ENCODE data around the gene FLNB.
"Not testable (repeated sequence)": the region's sequence is repeated elsewhere in the genome, so short reads cannot be mapped to it uniquely, and the experiment has no call there.

The FLNB gene

GRCh38 chr3:58055314-58055713, 47.1 kb downstream of the FLNB start:
- DNase-seq (ENCODE audit: low spot score) = no peak

- DNase-seq (ENCODE audit: low spot score) = not testable (repeated sequence)
Observed at GRCh38 chr3:58055891-58056290, 47.7 kb downstream of the FLNB start.

- no peak for DNase-seq (ENCODE audit: low spot score)
Observed at GRCh38 chr3:58058361-58059263, 50.4 kb downstream of the FLNB start.

DNA sequence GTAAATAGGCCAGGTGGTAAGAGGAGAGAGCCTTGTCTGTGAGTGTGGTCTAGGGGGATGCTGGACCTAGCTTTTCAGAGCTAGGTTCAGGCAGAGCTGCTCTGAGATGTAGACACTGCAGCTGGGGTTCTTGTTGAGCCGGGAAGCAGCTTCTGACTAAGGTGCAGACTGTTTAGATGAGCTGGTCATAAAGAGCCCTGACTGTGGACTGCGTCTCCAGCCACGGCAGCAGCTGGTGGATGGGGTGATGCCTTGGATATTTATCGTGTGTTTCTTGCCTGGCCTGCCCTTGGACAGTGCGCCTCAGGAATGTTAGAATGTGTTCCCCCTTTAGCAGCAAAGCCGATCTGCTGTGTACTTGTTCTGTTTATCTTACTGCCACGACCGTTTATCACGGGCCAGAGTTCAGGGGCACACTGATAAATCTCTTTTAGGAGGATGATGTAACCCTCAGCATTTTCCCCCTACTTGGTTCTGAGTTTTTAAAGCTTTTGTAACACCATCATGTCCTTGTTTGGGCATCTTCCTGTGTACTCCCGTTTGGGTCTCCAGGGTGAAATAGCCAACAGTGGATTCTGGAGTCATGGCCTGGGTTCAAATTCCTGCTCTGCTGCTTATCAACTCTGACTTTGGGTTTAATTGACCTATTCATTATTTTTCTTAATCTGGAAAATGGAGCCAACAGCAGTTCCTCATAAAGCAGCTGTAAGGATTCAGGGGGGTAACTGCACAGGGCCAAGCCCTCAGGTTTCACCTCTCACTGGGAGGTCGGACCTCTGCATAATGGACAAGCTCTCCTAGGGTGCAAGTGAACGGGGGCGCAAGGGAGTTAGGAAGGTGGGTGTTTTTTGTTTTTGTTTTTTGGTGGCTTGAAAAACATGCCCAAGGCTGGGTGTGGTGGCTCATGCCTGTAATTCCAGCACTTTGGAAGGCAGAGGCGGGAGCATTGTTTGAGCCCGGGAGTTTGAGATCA, 51.4 kb downstream of the FLNB start:
- no peak for DNase-seq (ENCODE audit: low spot score)

DNA sequence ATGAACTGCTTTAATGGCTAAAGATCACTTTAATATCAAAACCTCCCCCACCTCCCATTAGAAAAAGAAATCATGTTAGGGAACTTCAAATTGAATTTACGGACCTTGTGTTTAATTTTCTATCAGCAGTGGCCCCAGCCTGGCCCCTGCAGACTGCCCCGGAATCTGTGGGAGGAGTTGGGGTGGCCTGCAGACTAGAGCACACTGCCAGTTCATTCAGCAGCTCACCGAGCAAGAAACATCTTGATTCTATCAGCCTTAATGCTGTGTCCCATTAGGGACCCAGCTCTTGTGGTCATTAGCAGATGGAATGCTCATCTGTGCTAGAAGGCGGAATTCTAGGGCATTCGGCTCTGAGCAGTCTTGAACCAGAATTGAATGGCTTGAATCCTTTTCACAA, 54.2 kb downstream of the FLNB start:
- DNase-seq (ENCODE audit: low spot score) = no peak

DNA sequence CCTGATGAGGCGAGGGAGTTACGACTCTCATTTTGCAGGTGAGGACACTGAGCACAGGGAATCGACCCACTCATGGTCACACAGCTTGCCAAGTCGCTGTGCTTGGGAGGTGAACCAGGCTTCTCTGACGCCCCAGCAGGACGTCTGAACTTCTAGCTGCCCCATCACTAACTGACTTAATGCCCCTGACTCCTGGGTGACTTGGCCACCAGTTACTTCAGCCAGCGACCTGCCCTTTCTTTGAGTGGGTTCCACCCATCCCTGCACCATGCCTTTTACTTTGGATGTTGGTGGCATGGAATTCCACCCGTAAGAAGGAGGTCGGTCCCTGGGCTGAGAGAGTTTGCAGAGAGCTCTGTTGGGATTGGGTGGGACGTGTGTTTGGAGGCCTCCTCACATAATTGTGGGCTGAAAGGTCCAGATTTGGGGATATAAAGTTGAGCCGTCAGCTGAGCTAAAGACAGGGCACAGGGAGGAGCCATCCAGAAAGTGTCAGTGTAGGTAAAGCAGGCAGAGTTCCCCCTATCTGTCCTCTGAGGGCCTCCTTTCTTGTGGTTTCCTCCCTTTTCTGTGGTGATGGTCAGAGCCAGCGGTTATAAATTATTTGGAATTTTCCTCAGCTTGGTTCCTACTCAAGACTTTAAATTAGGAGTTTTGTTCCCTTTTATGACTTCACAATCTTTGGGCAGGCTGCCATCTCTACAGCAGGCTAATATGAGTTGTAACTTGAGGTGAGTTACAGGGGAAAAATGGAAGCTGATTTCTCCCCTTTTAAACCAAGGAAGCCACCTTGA, 55.0 kb downstream of the FLNB start:
- no peak for DNase-seq (ENCODE audit: low spot score)

GRCh38 chr3:58064923-58065638, 56.9 kb downstream of the FLNB start:
- DNase-seq (ENCODE audit: low spot score) = no peak

DNA sequence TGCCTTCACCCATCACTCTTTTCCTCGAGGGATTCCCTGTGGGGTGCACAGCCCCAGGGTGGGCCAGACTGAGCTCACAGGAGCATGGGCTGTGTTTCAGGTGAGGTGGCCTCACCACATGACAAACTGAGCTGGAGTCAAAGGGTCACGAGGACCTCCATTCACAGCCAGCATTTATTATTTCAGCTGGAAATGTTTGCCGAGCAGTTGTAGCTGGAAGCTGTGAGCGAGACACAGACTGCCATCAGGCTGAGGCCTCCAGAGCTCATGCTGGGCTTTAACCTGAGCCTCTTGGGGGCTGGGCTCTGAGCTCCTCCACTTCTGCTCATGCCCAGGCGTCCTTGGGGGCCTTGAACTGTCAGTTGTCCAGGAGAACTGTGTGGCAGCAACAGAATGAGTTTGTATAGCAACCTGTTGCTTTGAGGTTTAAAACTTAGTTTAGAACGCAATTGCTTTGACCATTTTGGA, 57.5 kb downstream of the FLNB start:
- no peak for DNase-seq (ENCODE audit: low spot score)

DNA sequence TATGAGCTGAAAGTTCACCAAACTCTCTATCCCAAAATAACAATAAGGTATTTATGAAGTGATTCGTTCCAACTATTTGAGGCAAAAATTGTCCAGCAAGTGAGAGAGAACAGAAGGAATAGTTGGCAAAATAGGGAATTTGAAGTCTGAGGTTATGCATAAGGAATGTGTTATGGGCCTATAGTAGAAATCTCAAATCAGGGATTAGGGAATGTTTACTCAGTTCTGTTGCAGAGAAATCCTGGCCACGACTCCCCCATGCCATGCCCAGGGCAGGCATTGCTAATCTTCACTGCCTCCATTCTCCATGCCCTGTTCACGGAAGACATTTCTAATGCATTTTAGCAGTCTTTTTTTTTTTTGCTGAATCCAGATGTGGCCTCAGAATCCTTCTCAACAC, 58.6 kb downstream of the FLNB start:
- DNase-seq (ENCODE audit: low spot score) = no peak

DNA sequence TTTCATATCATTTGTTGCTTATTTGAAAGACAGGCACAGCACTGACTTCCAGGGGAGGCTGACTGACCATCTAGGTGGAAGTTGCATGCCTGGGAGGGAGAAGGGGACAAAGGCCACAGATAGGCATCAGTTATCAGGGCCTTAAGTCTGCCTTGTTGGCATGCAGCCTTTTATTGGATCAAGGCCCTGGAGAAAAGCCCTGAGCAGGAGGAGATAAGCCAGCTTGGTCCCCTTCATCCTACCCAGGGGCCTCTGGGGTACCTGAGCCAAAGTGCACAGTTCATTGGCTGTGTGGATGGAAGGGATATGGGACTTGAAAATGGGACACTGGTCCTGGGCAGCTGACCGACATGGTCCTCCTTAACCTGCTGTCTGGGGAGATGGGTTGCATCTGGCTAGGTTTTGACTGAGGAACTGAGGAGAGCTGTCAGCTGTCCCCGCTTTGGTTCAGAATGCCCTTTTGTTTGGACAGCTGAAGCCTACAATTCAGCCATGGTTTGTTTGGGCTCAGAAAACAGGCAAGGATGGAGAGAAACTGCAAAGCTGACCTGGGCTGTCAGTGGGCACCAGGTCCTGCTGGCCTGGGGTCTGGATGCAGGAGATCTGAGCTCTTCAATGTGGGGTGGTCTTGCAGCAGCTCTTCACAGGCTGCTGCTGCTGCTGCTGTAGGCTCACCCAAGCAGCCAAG, 60.0 kb downstream of the FLNB start:
- DNase-seq (ENCODE audit: low spot score) = no peak

- DNase-seq (ENCODE audit: low spot score) = no peak
Observed at GRCh38 chr3:58071480-58071971, 63.3 kb downstream of the FLNB start.

DNA sequence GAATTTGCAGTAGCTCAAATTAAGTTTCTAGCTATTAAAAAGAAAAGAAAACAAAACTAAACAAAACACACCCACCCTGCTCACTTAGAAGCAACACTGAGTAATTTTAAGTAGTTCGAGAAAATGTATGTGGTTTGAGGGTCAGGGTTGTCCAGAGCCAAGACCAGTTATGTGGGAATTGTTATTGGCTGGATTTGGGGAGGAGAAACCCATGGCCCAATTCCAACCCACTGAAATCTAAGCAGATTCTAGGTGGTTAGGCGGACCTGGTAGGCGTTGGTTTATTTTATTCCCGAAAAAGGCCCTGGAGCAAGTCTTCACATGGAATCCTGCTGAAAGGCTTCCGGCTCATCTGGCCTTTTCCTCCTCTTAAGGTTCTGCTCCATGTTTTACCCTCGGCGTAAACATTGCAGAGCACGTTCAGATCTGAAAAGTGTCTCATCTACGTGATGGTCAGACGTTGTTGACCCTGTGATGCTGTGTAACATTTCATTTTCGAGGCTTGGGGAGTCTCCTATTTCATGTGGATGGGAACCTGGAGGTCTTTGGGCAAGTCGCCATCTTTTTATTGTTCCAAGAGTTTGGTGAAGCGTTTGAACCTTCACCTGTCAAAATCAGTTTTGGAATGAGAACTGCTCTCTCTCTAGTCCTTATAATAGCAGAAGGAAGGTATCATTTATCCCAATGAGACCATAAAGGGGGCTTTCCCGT, 64.0 kb downstream of the FLNB start:
- no peak for DNase-seq (ENCODE audit: low spot score)

DNA sequence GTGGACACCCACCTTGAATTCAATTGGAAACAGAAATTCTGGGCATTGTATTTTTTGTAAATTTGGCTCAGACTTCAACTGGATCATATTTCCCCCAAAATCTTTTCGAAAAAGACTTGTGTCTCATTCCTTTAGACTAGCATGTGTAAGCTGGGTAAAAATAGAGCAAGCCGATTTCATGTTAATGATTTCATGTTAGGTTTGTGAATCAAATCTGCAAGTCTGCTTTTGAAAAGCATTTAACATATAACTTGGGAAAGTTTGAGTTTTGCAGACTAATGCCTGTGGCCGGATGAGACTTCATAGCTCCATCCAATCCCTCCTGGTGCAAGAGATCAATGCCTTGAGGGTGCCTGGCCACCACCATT, 64.5 kb downstream of the FLNB start:
- no peak for DNase-seq (ENCODE audit: low spot score)

- no peak for DNase-seq (ENCODE audit: low spot score)
Observed at GRCh38 chr3:58073301-58074108, 65.3 kb downstream of the FLNB start.

DNA sequence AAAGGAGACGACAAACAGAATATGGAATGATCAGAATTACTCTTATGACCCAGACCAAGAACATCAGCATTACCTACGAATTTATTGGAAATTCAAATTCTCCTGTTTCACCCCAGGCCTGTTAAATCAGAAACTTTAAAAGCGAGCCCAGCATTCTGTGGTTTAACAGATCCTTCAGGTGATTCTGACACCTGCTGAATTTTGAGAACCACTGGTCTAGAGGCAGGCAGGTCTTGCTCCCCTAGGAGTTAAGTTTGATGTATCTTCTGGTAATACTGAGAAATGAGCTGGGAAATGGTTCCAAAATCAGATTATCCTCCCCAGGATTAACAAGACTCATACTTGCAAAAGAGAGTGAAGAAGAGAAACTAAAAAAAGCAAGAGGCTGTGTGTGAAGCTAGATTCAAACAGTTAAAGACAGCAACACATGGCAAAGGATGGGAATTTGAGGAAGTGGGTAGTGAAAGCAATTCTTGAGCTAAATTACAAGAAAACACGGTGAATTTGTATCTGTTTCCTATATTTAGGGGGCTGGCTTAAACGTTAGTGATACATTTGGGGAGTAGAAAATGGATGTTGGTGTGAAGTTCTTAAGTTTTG, 66.0 kb downstream of the FLNB start:
- peak; percentile 52 for DNase-seq (ENCODE audit: low spot score)

GRCh38 chr3:58074997-58075396, 66.8 kb downstream of the FLNB start:
- no peak for DNase-seq (ENCODE audit: low spot score)

DNA sequence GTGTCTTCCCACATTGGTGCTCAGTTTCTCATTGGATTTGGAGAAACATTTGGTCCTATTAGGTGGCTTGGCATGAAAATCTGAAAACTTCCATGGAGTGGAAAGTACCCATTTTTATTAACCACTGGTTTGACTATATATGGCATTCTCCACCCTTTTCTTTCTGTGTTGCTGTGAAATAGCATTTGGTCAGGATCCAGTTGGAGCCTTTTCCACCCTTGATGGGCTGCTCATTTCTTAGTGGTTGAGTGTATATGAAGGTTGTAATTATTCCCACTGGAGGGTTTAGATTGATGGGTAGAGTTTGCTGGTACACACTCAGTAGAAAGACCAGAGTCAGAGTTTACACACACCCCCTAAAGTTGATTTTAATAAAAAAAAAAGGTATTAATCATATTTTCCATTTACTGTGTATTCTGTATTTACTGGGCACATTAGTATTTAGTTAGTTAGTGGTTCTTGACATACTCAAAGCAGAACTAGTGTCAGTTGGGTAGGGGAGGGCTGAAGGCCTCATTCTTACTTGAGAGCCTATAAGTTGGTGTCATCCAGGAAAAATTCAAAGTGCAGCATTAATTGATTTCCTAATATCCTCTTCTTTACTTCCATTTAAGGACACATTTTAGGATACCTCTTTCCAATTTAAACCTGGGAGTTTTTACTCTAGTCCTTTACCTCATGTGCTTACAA, 69.5 kb downstream of the FLNB start:
- DNase-seq (ENCODE audit: low spot score) = no peak

- DNase-seq (ENCODE audit: low spot score) = no peak
Observed at GRCh38 chr3:58078610-58079009, 70.4 kb downstream of the FLNB start.

Measured in germinal center (tissue), 1 donor.